NCI-H524 treated with DMSO at 0.1 percent for 48 hours (cell line): ENCODE data around the gene CORO2B.

Experiments
- DNase-seq: peaks from one replicate; lab custom pipeline; 2025; lab: John Stamatoyannopoulos, UW

The CORO2B gene

GRCh38 chr15:68700455-68701123 is 121.8 kb downstream of the CORO2B start:
- DNase-seq = peak; percentile 75

DNA sequence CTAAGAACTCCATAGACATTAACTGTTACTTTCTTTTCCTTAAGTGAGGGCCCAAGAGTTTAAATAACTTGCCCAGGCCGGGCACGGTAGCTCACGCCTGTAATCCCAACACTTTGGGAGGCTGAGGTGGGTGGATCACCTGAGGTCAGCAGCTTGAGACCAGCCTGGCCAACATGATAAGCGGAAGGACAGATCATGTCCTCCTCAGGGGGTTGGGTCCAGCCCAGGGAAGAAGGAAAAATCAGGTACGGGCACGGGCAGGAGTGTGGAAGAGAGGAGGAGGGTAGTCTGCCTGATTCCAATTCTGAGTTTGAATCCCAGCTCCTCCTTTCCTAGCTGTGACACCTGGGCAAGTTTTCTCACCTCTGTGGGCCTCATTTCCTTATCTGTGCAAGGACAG is 123.1 kb downstream of the CORO2B start:
- DNase-seq = no peak

- DNase-seq = peak; percentile 78
These were observed 125.8 kb downstream of the CORO2B start for GRCh38 chr15:68704496-68705021.

GRCh38 chr15:68706256-68706655 is 127.5 kb downstream of the CORO2B start:
- no peak for DNase-seq

DNA sequence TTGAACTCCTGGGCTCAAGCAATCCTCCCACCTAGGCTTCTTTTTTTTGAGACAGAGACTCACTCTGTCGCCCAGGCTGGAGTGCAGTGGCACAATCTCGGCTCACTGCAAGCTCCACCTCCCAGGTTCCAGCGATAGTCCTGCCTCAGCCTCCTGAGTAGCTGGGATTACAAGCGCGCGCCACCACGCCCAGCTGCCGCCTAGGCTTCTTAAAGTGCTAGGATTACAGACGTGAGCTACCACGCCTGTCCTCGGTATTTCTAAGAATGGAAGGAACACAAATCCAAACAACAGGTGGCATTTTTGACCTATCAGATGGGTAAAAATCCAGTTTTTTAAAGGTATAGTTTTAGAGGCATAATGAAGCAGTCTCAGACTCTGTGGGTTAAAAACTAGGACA is 128.1 kb downstream of the CORO2B start:
- DNase-seq = no peak

DNA sequence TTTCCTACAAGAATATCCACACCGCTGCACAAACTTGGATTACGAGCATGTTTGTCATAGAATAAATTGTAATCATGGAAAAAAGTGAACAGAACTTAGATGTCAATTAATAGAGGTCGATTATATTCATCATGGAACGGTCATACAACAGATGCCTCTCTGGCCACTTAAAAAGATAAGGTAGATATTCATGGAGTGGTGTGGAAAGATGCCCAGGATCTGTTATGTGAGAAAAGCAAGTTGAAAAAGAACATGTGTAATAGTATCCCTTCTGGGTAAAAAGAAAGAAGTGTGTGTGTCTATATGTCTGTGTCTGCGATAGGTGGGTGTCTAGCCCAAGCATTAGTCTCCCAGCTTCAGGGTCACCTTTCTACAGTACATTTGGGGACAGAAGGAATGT is 128.6 kb downstream of the CORO2B start:
- no peak for DNase-seq

GRCh38 chr15:68709876-68710275 is 131.1 kb downstream of the CORO2B start:
- no peak for DNase-seq

GRCh38 chr15:68710536-68710935 is 131.7 kb downstream of the CORO2B start:
- no peak for DNase-seq

- no peak for DNase-seq
These were observed 132.6 kb downstream of the CORO2B start for GRCh38 chr15:68711406-68711805.

DNA sequence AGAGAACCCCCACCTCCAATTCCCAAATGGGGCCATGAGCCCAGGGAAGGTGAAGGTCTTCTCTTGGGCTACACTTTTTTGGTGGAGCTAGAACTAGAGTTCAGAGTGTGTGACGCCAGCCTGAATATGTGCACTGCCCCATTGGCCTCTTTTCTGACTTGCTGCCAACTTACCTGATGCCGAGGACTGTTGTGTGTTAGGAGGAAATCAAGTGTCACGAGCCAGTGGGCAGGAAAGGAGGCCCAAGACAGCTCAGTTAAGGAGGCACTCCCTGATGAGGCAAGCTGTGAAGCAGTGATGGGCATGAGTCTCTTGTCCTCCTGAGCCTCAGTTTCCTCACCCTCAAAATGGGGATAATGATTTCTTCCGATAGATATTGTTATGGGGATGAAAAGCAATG is 134.1 kb downstream of the CORO2B start:
- no peak for DNase-seq

DNA sequence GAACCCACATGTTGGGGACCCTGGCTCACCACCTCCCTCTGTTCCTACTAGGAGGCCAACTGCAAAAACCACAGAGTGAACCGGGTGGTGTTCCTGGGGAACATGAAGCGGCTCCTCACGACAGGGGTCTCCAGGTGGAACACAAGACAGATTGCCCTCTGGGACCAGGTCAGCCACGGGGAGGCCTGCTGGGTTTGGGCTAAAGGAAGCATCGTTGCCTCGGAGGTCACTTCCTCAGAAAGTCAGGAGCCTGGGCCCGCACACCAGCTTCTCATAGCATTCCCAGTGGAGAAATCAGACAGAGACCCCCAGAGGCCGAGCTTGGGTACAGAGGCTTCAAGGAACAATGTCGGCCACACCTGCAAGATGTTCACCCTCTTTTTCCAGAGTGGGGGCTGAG is 135.1 kb downstream of the CORO2B start:
- DNase-seq = no peak

DNA sequence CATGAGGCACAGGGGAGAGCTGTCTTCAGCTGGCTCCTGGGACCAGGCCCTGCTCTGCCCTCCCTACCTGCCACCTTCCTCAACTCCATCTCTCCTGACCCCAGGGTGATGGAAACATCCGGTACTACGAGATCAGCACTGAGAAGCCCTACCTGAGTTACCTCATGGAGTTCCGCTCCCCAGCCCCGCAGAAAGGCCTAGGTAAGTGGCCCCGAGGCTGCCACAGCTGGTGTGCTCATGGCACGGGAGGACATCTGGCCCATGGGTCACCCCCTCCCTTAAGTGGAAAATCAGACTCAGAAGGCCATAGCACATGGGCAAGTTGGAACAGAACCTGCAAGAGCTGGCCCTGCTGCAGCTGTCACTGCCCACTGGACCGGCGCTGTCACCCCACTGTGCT is 136.3 kb downstream of the CORO2B start:
- no peak for DNase-seq

DNA sequence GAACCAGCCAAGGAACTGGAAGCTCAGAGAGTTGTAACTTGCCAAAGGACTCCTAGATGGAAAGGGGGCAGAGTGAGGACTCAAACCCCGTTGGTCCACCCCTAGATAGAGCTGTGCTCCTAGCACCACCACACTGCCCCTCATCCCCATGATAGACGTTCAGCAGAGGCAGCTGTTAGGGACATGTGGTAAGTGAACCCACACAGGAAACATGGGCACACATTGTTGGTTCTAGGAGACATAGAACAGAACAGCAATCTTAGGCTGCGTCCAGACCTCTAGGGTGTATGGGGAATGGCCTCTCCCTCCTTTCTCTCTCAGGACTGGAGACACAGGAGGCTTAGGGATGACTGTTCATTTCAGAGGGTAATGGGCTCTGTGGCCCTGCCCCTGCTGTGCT is 139.2 kb downstream of the CORO2B start:
- DNase-seq = no peak

- DNase-seq = no peak
These were observed 139.7 kb downstream of the CORO2B start for GRCh38 chr15:68718468-68718867.

GRCh38 chr15:68719051-68719450 is 140.3 kb downstream of the CORO2B start:
- DNase-seq = no peak

DNA sequence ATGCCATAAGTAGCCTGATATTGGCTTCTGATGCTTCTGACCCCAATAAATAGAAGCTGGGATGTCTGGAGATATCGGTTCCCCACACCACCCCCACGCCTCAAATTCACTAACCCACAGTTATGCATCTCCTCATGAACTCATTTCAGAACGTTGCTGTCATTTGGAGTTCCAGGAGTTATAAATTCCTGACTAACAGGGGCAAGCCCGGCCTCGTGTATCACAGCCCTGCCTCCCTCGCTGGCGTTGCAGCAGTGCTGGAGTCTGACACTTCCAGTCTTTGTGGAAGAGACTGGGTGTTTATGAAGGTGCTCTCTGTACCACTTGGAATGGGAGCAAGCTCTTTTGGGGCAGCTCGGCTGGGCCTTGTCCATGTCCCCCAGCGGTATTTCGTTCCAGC is 140.9 kb downstream of the CORO2B start:
- no peak for DNase-seq

DNA sequence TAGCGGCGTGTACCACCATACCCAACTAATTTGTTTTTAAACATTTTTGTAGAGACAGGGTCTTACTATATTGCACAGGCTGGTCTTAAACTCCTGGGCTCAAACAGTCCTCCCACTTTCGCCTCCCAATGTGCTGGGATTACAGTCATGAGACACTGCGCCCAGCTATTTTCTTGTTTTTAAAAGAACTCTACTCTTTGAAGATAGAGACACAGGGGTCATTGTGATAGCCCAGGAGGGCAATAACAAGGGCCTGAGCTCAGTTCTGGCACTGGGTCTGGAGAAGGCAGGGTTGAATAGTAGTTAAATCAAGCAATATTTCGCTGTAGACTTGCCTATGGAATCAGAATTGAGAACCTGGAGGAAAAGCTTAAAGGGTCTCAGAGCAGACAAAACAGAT is 143.1 kb downstream of the CORO2B start:
- no peak for DNase-seq

- no peak for DNase-seq
These were observed 146.9 kb downstream of the CORO2B start for GRCh38 chr15:68725736-68726135.

DNA sequence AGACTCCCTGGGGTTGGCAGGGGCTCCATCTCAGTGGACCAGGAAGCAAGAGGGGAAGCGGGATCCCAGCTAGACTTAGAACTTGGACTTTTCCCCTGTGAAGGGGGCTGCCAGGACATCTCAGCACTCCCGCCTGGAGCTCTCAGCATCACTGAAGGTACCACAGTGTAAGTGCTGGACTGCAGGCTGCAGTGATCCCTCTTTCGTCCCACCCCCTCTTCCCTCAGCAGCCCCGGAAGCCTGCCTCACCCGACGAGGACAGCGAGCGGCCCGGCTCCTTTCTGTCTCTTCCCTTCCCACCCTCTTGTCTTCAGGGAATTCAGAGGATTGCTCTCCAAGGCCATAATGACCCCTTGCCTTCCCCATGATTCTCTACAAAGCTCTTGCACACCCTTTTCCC is 147.5 kb downstream of the CORO2B start:
- no peak for DNase-seq

DNA sequence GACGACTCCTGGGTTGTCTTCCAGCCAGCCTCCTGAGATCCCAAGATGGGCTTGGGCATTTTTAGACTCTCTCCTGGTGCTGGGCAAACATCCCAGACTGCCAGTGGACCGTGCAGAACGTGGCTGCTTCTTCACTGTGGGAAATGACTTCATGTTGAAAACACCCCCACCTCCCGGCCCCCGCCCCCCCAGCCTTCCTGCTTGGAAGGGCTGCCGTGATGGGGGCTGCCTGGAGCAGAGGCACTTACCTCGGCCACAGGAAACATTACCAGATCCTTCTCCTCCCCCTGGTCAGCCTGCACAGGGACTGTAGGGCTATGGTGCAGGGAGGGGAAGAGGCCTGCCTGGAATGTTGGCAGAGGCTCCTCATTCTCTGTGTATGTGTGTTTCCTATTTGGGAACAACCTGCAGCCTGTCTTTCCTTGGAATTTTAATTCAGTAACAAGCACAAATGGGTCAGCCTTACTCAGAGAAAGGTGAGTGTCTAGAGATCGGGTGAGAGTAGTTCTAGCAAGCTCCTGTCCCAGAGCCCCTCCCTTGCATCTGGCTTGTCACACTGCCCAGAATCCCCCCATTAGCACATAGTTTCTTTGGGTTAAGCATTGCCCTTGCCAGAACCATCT is 151.1 kb downstream of the CORO2B start:
- DNase-seq = no peak

DNA sequence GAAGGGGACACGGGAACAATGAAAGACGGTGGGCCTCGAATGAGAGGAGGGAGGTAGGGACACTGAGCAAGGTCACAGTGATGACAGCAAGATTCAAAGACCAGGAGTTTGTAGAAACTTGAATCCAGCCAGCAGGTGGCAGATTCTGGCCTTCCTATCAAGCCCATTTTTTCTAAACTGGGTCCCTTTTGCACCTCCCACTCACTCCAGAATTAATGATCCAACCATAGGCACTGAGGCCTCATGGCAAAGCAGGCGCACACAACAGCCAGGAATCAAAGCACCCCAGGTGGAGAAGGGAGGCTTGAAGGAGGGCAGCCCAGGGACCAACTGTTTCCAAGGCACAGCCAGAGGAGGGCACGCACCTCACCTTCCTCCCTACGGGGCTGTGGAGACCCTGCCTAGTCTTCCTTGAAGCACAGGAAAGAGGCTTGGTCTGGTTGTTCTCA is 151.7 kb downstream of the CORO2B start:
- no peak for DNase-seq

GRCh38 chr15:68730976-68731897 is 152.4 kb downstream of the CORO2B start:
- DNase-seq = no peak

GRCh38 chr15:68732451-68732850 is 153.7 kb downstream of the CORO2B start:
- no peak for DNase-seq
